Activated CD4-positive, alpha-beta T cell treated with anti-CD3 and anti-CD28 coated beads, Interleukin-2, Interleukin-4, amounts not matched to agents 100 ng/mL and 50 ng/mL, durations not matched to agents 16 hours and 8 hours (primary cell): ENCODE results near the gene PRKCE.
A peak's percentile ranks its signal among the peaks of the same experiment; 100 is the strongest.

Source experiments
- DNase-seq: peaks from one replicate; pipeline ENCODE4 v3.0.0-alpha.2; 2020; ENCODE audit warnings: low spot score

The PRKCE gene

DNA sequence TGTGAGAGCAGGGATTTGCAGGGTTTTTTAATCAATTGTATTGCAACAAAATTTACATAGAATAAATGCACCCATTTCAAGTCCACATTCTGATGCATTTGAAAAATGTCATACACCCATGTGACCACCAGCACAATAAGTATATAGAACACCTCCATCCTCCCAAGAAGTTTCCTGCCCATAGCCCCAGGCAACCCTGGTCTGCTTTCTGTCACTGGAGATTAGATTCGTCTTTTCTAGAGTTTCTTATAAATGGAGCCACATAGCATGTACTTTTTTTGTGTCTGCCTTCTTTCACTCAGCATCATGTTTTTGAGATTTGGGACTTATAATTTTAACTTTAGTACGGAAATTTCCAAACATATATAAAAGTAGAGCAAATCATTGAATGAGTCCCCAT lies 518.6 kb downstream of the PRKCE start:
- DNase-seq: no peak

GRCh38 chr2:46170611-46171350 lies 519.3 kb downstream of the PRKCE start:
- DNase-seq: no peak

DNA sequence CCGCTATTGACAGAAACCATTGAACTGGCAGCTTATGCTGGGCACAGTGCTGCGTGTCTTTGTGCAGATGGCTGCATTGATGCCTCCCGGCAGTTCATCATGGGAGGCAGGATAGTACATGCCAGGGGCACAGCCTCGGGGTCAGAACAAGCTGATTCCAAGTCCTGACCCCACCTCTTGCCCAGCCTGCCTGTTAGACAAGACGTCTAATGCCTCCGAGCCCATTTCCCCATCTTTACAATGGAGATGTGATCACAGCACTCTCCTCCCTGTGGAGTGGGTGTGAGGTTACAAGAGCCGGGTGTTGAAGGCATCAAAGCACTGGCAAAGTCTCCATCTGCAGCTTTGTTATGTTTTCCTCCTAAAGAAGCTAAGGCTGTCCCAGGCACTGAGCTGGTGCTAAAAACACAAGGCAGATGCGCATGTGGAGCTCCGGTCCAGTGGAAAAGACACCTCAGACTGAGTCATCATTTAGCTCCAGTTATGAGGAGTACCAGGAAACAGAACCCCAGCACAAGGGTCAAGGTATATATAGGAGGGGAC lies 520.0 kb downstream of the PRKCE start:
- no peak for DNase-seq

DNA sequence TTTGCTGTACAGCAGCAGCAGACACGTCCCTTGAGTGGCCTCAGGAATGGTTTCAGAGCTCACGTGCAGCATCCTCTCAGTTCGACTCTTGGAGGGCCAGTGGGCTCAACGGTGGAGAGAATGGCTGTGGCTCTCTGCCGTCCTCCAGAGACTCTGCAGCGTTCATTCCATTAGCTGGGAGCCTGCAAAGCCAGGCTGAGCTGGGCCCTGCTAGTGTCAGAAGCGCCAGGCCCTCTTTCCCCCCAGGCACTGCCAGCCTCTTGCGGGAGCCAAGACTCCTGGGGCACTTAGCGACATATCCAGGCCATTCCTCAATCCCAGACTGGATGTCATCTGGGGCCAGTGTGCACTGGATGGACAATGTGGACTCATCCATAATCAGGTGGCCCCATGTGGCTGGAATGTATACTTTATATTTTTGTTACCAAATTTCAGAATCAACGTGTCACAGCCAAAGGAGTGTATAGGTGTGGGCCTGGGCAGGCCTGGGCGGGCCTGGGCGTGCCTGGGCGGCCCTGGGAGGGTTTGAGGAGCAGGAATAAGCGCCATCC lies 520.6 kb downstream of the PRKCE start:
- DNase-seq: no peak

DNA sequence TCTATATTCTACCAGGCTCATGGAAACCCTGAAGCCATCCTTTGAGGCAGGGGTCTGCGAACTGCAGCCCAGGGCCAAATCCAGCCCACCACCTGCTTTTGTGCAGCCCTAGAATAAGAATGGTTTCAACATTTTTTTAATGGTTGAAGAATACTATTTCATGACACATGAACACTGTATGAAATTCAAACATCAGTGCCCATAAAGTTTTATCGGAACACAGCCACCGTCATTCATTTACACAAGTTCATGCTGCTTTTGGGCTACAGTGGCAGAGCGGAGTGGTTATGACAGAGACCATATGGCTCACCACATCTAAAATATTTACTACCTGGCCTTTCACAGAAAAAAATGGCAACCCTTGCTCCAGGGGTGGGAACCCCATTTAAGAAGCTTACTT lies 521.6 kb downstream of the PRKCE start:
- no peak for DNase-seq

DNA sequence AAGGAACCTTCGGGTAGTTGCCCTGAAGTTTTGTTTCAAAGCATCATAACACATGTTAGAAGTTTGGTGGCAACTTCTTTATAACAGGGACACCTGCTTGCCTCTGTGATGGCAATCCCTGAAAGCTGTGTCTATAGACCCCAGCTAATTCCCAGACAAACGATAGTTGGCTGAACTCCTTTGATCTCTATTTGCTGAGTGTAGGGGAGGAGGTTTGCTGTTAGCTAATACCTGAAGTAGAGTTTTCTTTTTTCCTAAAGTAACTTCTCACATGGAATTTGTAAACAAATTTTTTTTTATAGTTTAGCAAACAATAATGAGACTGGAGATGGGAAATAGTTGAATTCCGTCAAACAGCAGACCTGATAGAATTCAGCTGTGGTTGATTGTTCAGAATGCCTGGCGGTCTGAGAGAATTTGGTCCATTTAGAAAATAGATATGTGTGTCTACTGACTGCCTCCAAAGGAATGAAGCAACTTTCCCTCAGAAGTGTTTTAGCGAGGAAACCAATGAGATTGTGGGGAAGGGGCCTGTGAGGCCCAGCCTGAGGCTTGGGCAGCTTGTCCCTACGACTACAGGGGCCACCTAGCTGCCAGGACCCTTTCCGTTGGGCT lies 522.3 kb downstream of the PRKCE start:
- DNase-seq: no peak

DNA sequence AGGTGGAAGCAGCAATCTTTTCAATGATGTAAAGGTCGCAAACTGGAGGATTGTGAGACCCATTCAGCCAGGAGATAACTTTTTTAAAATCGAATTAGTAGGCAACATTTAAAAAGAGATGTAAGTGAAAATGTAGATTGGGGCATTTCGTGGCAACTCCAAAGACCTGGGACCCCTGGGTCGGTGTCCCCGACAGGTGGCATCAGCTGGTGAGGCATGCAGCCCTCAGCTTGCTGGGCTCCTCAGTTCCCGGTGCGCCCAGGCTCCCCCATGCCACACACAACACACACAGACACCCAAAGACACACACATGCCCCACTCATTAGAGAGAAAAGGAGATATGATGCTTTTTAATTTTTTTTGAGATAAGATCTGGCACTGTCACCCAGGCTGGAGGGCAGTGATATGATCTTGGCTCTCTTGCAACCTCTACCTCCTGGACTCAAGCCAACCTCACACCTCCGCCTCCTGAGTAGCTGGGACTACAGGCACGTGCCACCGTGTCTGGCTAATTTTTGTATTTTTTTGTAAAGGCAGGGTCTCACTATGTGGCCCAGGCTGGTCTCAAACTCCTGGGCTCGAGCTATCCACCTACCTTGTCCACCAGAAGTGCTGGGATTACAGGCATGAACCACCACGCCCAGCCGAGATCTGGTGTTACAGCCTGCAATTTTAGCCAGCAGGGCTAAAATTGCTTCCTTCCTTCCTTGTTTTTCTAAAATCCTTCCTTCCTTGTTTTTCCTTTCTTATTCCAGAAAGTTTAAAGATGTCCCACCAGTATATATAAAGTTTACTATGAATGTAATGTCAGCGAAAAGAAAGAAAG lies 523.1 kb downstream of the PRKCE start:
- no peak for DNase-seq

- DNase-seq: no peak
These were observed 523.9 kb downstream of the PRKCE start for GRCh38 chr2:46175419-46175818.

GRCh38 chr2:46177461-46178089 lies 526.1 kb downstream of the PRKCE start:
- DNase-seq: no peak

DNA sequence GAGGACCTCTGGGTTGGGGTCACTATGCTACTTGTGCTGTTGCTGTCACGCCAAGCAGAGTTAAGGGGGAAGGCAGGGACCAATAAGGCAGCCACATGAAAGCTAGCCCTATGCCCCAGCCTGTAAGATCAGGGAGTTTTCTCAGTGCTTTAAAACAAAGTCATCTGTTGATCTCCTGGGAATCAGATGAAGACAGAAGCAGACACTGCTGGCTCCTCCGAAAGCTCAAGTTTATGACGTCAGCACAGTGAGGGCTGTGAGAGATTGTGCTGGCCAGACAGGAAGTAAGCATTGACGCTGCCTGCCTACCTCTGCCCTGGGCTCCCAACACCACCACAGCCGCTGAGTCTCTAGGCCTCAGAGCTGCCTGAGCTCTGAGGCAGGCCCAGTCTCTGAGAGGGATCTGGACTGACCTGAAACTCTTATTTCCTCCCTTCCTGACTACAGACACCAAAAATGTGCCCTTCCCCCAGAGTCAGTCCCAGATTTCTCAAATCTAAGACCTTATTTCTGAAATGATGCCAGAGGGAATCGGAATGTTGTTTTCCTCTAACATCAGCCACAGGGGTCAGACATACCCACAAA lies 527.7 kb downstream of the PRKCE start:
- peak; percentile 55 for DNase-seq

DNA sequence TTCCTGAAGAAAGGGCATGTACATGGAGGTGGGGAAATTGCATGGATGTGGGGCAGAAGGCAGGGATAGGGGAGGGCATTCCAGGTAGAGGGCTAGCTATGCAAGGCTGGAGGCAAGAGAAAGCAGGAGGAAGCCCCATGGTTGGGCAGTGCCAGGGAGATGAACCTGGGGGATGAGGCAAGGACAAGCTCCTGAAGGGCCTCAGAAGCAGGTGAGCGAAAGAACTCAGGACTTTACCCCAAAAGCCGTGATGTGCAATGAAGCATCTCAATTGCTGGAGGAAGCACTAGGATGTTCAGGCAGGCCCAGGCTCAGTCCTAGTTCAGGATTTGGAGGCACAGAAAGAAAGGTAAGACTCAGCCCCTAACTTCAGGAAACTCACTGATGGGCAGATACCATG lies 528.7 kb downstream of the PRKCE start:
- DNase-seq: no peak

- DNase-seq: no peak
These were observed 529.8 kb downstream of the PRKCE start for GRCh38 chr2:46181306-46181705.

- no peak for DNase-seq
These were observed 530.5 kb downstream of the PRKCE start for GRCh38 chr2:46181789-46182530.

GRCh38 chr2:46183426-46183825 lies 532.0 kb downstream of the PRKCE start:
- DNase-seq: no peak

- peak; percentile 2 for DNase-seq
These were observed 533.5 kb downstream of the PRKCE start for GRCh38 chr2:46184794-46185583.

DNA sequence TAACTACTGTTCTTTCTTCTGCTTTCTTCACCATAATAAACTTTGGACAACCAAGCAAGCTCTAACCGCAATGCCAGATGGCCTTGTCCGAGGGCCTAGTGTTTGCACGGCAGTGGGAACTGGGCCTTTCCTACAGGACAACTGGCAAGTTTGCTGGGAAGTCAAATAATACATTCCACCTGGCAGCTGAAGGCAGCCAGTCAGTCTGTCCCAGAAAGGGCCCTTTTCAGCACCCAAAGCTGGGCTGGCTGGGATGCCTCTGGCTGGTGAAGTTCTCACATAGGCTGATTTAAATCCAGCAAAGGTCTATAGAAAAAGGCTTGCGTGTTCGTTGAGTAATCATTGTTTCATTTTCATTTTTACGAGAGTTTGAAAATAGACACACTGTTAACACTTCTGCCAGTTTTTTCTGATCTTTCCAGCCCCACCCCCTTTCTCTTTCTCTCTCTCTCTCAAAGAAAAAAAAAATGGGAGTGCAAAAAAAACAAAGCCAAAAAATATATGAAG lies 535.7 kb downstream of the PRKCE start:
- peak; percentile 76 for DNase-seq

GRCh38 chr2:46188041-46188716 lies 536.7 kb downstream of the PRKCE start:
- no peak for DNase-seq

GRCh38 chr2:46193356-46193755 lies 541.9 kb downstream of the PRKCE start:
- no peak for DNase-seq

- DNase-seq: no peak
These were observed 542.4 kb downstream of the PRKCE start for GRCh38 chr2:46193855-46194254.
